IPS DF 6.9 (cell line): ENCODE measurements around the gene DNM3.

ENCODE experiments used
- DNase-seq: peaks from one replicate; pipeline ENCODE4 v3.0.0-alpha.2; 2013; ENCODE audit warnings: low read depth, low spot score
- H3K27ac ChIP-seq: one replicate; pipeline ENCODE4 v1.5.1; 2013; ENCODE audit warnings: low read length, control low read depth
- H3K27me3 ChIP-seq: 2 replicates; pipeline ENCODE4 v1.6.1; 2013; ENCODE audit warnings: mild to moderate bottlenecking, low read length; ENCODE audit not compliant: control insufficient read depth, insufficient read depth
- H3K36me3 ChIP-seq: 2 replicates; pipeline ENCODE4 v1.6.1; 2013; ENCODE audit warnings: low read length; ENCODE audit not compliant: control insufficient read depth, insufficient read depth
- H3K4me1 ChIP-seq: 2 replicates; pipeline ENCODE4 v1.6.1; 2013; ENCODE audit warnings: low read length; ENCODE audit not compliant: control insufficient read depth, insufficient read depth
- H3K4me3 ChIP-seq: 2 replicates; pipeline ENCODE4 v1.5.1; 2013; ENCODE audit warnings: mild to moderate bottlenecking, low read length
- H3K9me3 ChIP-seq: 2 replicates; pipeline ENCODE4 v1.6.1; 2013; ENCODE audit warnings: low read length, inconsistent platforms; ENCODE audit not compliant: control insufficient read depth, insufficient read depth
- WGBS: extraction: QIAGEN DNeasy Blood & Tissue Kit; methylation state at CpG from one replicate; pipeline ENCODE4 v1.1.7; 2013; ENCODE audit warnings: mixed read lengths, missing lambda C conversion rate; ENCODE audit not compliant: insufficient read length, insufficient coverage; 5-methylcytosine and 5-hydroxymethylcytosine counted together

Gene DNM3

DNA sequence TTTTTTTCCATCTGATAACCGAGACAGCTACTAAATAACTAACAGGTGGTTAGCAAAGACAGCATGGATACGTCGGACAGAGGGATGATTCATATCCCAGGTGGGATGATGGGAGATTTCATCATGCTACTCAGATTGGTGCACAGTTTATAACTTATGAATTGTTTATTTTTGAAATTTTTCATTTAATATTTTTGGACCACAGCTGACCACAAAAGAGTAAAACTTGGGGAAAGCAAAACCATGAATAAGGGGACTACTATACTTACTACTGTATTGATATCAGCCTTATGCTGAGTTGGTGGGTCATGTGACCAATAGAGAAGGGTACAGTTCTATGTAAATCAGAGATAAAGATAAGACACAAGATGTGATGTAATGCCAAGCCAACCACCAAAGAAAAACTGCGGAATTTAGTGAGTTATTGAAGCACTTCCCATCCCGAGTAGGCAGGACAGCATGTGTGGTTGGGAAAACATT lies 331.1 kb downstream of the DNM3 start:
- Histone ChIP-seq H3K4me1 (no peaks in the 10 kb centered on the region), H3K27ac (no peak overlapping the region), H3K27me3 (no peaks in the 10 kb centered on the region), H3K9me3 (no peaks in the 10 kb centered on the region), H3K4me3 (no peak overlapping the region), H3K36me3 (no peaks in the 10 kb centered on the region; the same call in 1 of the 2 replicates)
- WGBS = no CpG with 5 or more reads among the region's 5 CpGs
- no peak for DNase-seq

DNA sequence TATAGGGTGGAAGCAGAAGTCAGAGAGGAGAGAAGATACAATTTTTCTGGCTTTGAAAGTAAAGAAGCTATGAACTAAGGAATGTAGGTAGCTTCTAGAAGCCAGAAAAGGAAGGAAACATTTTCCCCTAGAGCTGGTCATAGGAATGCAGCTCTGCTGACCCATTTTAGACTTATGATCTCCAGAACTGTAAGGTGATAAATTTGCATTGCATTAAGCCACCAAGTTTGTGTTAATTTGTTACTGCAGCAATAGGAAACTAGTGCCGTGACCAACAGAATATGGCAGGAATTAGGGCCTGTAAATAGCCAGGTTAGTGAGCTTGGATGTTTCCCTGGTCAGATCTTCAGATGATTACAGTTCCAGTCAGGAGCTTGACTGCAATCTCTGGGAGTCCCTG lies 334.9 kb downstream of the DNM3 start:
- Histone ChIP-seq H3K9me3 (no peaks in the 10 kb centered on the region), H3K4me3 (no peak overlapping the region), H3K4me1 (no peaks in the 10 kb centered on the region), H3K27me3 (no peaks in the 10 kb centered on the region), H3K36me3 (no peaks in the 10 kb centered on the region; the same call in 1 of the 2 replicates), H3K27ac (no peak overlapping the region)
- no CpG with 5 or more reads among the region's 1 CpG for WGBS
- no peak for DNase-seq

DNA sequence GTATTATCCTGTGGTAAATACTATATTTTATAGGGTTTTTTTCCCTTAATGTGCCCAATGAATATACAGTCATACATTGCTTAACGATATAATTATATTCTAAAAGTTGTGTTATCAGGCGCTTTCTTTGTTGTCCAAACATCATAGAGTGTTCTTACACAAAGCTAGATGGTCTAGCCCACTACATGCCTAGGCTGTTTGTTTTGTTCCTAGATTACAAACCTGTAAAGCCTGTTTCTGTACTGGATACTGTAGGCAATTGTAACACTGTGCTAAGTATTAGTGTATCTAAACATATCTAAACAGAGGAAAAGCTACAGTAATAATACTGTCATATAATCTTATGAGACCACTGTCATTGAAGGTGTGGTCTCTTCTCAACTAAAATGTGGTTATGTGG lies 336.6 kb downstream of the DNM3 start:
- WGBS = no CpG with 5 or more reads among the region's 2 CpGs
- Histone ChIP-seq H3K36me3 (no peaks in the 10 kb centered on the region), H3K4me1 (no peaks in the 10 kb centered on the region), H3K27me3 (no peaks in the 10 kb centered on the region), H3K4me3 (no peak overlapping the region), H3K9me3 (no peaks in the 10 kb centered on the region), H3K27ac (no peak overlapping the region)
- DNase-seq = no peak

DNA sequence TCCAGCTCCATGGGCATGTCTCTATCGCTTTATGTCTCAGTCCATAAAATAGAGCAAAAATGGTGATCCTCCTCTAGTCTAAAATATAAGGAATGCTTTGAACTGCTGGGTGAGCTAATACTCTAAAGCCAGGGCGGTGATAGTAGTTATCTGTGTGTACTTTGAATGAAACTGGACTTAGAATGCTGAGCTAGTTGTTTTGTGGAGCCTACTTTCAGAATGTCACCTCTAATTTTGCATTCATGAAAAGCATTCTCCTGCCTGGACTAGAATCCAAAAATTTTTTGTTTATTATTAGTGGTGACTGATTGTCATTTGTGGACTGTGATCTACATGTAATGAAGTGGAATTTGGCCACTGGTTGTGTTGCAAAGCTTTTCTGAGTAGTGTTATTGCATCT lies 337.6 kb downstream of the DNM3 start:
- Histone ChIP-seq H3K4me3 (no peak overlapping the region), H3K9me3 (no peaks in the 10 kb centered on the region), H3K4me1 (no peaks in the 10 kb centered on the region), H3K27me3 (no peaks in the 10 kb centered on the region), H3K27ac (no peak overlapping the region), H3K36me3 (no peaks in the 10 kb centered on the region)
- no CpG with 5 or more reads among the region's 2 CpGs for WGBS
- no peak for DNase-seq

DNA sequence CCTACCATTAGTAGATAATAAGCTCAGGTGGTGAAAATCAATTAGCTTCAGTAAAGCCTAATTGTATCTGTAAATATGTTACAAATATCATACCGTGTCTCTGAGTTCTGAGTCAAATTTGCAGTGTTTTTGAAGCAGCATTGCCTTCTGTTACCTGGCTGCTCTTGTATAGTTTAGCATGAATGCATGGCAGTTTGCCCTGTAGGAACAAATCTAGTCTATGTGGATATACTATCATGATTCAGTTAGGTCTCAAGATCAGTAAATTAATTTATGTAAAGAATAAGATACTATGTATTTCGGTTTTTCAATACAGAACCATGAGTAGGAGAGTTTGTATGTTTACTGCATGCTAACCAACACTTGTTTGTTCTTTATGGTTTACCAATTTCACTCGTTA lies 338.6 kb downstream of the DNM3 start:
- no peaks in the 10 kb centered on the region for H3K4me1 ChIP-seq
- no peaks in the 10 kb centered on the region for H3K36me3 ChIP-seq
- no peak overlapping the region for H3K4me3 ChIP-seq
- H3K9me3 ChIP-seq = no peaks in the 10 kb centered on the region
- no peak overlapping the region for H3K27ac ChIP-seq
- no CpG with 5 or more reads among the region's 3 CpGs for WGBS
- no peaks in the 10 kb centered on the region for H3K27me3 ChIP-seq
- DNase-seq = no peak

DNA sequence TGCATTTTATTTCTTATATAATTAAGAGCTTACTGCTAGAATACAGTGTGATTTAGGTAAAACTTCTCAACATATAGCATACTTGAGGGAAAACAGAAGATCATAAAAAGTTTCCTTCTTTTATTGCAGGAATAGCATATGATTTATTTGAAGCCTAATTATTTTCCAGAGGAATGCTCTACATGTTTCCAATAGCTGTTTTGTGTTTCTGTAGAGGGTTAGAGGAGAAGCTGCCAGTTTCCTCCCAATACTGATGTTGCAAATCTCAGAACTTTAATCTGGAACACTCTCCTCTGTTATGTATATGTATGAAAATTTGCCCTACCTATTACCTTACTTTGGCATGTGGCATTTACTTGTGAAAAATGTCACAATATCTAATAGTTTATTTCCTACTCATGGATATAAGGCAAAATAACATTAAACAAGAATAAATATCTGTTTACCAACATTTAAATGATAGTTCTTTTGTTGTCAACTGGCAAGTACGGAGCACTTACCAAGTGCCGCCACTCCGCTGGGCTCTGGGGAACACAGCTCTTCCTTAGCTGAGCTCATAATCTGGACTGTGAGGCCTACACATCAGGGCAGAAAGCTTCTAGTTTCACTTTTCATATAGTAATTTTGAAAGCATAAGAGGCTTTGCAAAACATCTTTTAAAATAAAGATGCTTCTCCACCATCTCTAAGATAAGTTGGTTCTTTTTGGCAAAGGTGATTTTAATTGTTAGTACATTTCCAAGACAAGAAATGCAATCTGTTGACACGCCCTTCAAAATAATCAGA lies 339.4 kb downstream of the DNM3 start:
- H3K36me3 ChIP-seq = no peaks in the 10 kb centered on the region
- H3K27me3 ChIP-seq = no peaks in the 10 kb centered on the region
- H3K4me1 ChIP-seq = no peaks in the 10 kb centered on the region
- H3K27ac ChIP-seq = no peak overlapping the region
- no peak for DNase-seq
- no peak overlapping the region for H3K4me3 ChIP-seq
- WGBS = no CpG with 5 or more reads among the region's 4 CpGs
- no peaks in the 10 kb centered on the region for H3K9me3 ChIP-seq

DNA sequence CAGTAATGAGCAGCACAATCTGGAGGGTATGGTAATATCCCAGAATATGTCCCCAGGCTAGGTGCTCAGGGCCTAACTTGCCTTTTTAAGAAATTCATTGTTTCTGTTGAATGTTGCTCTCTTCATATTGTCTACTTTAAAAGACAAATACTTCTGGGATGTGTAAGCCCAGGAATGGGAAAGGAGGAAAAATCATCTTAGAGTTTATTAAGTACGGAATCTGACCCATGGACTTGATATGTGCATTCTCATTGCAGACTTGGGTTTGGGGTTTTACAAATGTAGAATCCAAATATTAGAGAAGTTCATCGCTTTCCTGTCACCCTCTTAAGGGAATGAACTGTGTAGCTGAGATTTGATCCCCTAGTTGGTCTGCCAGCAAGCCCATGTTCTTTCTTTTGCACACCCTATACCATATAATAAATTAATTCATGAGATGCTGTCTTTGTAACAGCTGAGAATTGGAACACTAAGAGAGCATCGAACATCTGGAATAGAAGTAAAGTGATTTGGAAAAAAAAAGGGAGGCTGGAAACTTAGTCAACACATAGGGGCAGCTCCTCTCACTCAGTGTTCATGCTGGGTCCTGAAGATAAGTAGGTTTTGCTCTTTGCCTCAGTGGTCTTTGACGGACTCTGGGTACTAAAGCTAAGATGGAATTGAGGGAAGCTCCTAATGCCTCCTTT lies 343.4 kb downstream of the DNM3 start:
- no peaks in the 10 kb centered on the region for H3K27me3 ChIP-seq
- no peaks in the 10 kb centered on the region for H3K9me3 ChIP-seq
- H3K27ac ChIP-seq = no peak overlapping the region
- DNase-seq = no peak
- H3K4me3 ChIP-seq = no peak overlapping the region
- H3K4me1 ChIP-seq = no peaks in the 10 kb centered on the region
- no CpG with 5 or more reads among the region's 4 CpGs for WGBS
- no peaks in the 10 kb centered on the region for H3K36me3 ChIP-seq

DNA sequence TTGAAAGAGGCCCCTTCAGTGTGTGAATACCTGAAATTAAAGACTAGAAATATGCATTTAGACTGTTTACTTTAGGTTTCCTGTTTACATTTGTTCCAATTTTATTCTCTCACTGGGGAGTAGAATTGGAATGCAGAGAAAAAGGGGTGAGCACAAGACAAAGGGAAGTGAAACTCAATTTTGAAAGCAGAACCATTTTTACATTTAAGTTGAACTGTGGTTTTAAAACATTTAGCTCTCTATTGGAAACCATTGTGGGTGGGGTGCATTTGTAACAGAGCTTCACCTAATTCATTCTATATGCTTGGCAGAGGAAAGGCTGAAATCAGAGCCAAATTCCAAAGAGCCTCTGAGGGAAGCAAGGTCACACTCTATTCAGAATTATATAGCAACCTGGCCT lies 343.9 kb downstream of the DNM3 start:
- H3K4me1 ChIP-seq = no peaks in the 10 kb centered on the region
- no peak overlapping the region for H3K27ac ChIP-seq
- no peaks in the 10 kb centered on the region for H3K36me3 ChIP-seq
- DNase-seq = no peak
- H3K9me3 ChIP-seq = no peaks in the 10 kb centered on the region
- no peaks in the 10 kb centered on the region for H3K27me3 ChIP-seq
- no peak overlapping the region for H3K4me3 ChIP-seq

DNA sequence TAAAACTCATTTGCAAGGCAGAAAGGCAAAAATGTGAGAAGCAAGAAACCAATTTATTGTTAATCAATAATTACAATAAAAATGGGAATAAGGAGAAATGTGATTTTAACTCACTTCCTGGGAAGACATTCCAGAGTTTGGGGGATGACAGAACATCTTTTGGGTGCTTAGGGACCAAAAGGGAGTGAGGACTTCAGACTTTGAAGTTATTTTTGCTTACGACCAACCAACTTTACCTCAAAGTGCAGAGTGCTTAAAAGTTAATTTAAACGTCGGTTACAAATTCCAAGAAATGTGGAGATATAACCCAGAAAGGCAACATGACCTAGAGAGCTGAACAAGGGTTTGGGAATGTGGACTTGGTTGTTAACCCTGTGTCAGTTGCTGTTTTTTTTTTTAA lies 344.7 kb downstream of the DNM3 start:
- H3K27me3 ChIP-seq = no peaks in the 10 kb centered on the region
- no peaks in the 10 kb centered on the region for H3K4me1 ChIP-seq
- no peak overlapping the region for H3K4me3 ChIP-seq
- WGBS = no CpG with 5 or more reads among the region's 3 CpGs
- H3K36me3 ChIP-seq = no peaks in the 10 kb centered on the region
- no peak for DNase-seq
- no peaks in the 10 kb centered on the region for H3K9me3 ChIP-seq
- no peak overlapping the region for H3K27ac ChIP-seq

DNA sequence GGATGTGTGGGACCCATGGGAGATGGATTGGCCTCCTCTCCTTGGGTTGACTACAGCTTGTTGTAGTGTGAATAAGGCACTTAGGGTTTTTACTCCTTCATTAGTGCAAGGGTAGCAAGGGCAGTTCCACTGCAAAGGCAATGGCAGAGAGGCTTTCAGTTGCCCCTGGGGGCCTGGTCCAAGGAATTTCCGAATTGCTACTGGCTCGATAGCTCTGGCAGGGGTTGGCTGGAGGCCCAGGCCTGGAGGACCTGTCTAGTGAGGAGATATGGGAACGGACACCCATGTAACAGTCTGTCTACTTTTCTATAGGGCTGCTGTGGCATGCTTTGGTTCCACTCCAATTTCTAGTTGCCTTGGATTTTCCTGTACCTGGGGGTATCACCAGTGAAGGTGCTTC lies 360.3 kb downstream of the DNM3 start:
- DNase-seq = no peak
- WGBS = no CpG with 5 or more reads among the region's 3 CpGs
- Histone ChIP-seq H3K9me3 (no peaks in the 10 kb centered on the region), H3K27me3 (no peaks in the 10 kb centered on the region), H3K4me3 (no peak overlapping the region), H3K4me1 (no peaks in the 10 kb centered on the region), H3K27ac (no peak overlapping the region), H3K36me3 (no peaks in the 10 kb centered on the region)
